ENCODE results near the gene WSB1. TPM values are rescaled to one million over a fixed set of nuclear protein-coding genes. Genes with fewer than 3 reads are reported as not detected.

The WSB1 gene
- total and polyA plus RNA-seq, 8 donors, result 264 to 536 (median 421) TPM

GRCh38 chr17:27341041-27341471 is 47.1 kb downstream of the WSB1 start:
- ATAC-seq (no peak), DNase-seq (peak in 1 of 4 donors; percentile 19)
- no peak overlapping the region for H3K27ac ChIP-seq
- no peaks in the 10 kb centered on the region for H3K27me3 ChIP-seq
- no peak for TF ChIP-seq CTCF (IDR thresholded peaks at IDR 0.05)
- no peaks in the 10 kb centered on the region for H3K9me3 ChIP-seq
- H3K36me3 ChIP-seq, result no peaks in the 10 kb centered on the region
- no peak overlapping the region for H3K4me3 ChIP-seq
- intact Hi-C loops (cut with DNase I), result no loop called here
- H3K4me1 ChIP-seq, result peaks cover 0 to 31% of the 10 kb centered on the region in 2 donors

- H3K9me3 ChIP-seq, result no peaks in the 10 kb centered on the region
- DNase-seq (peak in 1 of 4 donors; percentile 27), ATAC-seq (no peak)
- no peak for TF ChIP-seq CTCF (IDR thresholded peaks at IDR 0.05)
- intact Hi-C loops (cut with DNase I), result no loop called here
- H3K36me3 ChIP-seq, result no peaks in the 10 kb centered on the region
- H3K27me3 ChIP-seq, result no peaks in the 10 kb centered on the region
- H3K4me3 ChIP-seq, result no peak overlapping the region
- no peak overlapping the region for H3K27ac ChIP-seq
- peaks cover 0 to 31% of the 10 kb centered on the region in 2 donors for H3K4me1 ChIP-seq
Observed at GRCh38 chr17:27342059-27342458, 48.1 kb downstream of the WSB1 start.

GRCh38 chr17:27343294-27343693 is 49.4 kb downstream of the WSB1 start:
- DNase-seq (no peak), ATAC-seq (no peak)
- Histone ChIP-seq H3K9me3 (no peaks in the 10 kb centered on the region), H3K27ac (no peak overlapping the region), H3K4me3 (no peak overlapping the region), H3K4me1 (peaks cover under 1 to 39% of the 10 kb centered on the region in 2 donors), H3K36me3 (no peaks in the 10 kb centered on the region), H3K27me3 (no peaks in the 10 kb centered on the region)
- TF ChIP-seq CTCF (IDR thresholded peaks at IDR 0.05), result no peak
- intact Hi-C loops (cut with DNase I), result no loop called here

GRCh38 chr17:27343977-27344607 is 50.2 kb downstream of the WSB1 start:
- H3K27ac ChIP-seq, result no peak overlapping the region
- H3K9me3 ChIP-seq, result no peaks in the 10 kb centered on the region
- no peaks in the 10 kb centered on the region for H3K27me3 ChIP-seq
- no peaks in the 10 kb centered on the region for H3K36me3 ChIP-seq
- no peak for TF ChIP-seq CTCF (IDR thresholded peaks at IDR 0.05)
- no peak for ATAC-seq
- intact Hi-C loops (cut with DNase I), result no loop called here
- no peak overlapping the region for H3K4me3 ChIP-seq
- no peak for DNase-seq
- H3K4me1 ChIP-seq, result peaks cover 4 to 46% of the 10 kb centered on the region in 2 donors

GRCh38 chr17:27345141-27345904 is 51.4 kb downstream of the WSB1 start:
- intact Hi-C loops (cut with DNase I), result no loop called here
- H3K27ac ChIP-seq, result no peak overlapping the region
- DNase-seq (peak in 1 of 4 donors; percentile 68), ATAC-seq (peak; percentile 7)
- peaks cover 4 to 52% of the 10 kb centered on the region in 2 donors for H3K4me1 ChIP-seq
- TF ChIP-seq CTCF (IDR thresholded peaks at IDR 0.05), result no peak
- H3K4me3 ChIP-seq, result no peak overlapping the region
- H3K27me3 ChIP-seq, result no peaks in the 10 kb centered on the region
- H3K36me3 ChIP-seq, result no peaks in the 10 kb centered on the region
- no peaks in the 10 kb centered on the region for H3K9me3 ChIP-seq

All from left lung (tissue), 10 donors.